ENCODE results near the gene GPC5.
"Not testable (repeated sequence)": the region's sequence is repeated elsewhere in the genome, so short reads cannot be mapped to it uniquely, and the experiment has no call there.

- not testable (repeated sequence) for TF ChIP-seq EZH2 (IDR thresholded peaks at IDR 0.05; ENCODE audit: insufficient read depth, poor library complexity, severe bottlenecking); EZH2phosphoT487 (IDR thresholded peaks at IDR 0.05; ENCODE audit: insufficient read depth, low read depth)
These were observed 403.4 kb downstream of the GPC5 start for GRCh38 chr13:91801772-91802171.

Measured in GM23248 (cell line).